Measurements from ENCODE around the gene VSIG10. TPM values are rescaled to one million over a fixed set of nuclear protein-coding genes. Genes with fewer than 3 reads are reported as not detected.
"Not testable (repeated sequence)": the region's sequence is repeated elsewhere in the genome, so short reads cannot be mapped to it uniquely, and the experiment has no call there.

Gene VSIG10
- total RNA-seq, 2 donors from 2014 or later = 3.1 to 4.5 TPM

DNA sequence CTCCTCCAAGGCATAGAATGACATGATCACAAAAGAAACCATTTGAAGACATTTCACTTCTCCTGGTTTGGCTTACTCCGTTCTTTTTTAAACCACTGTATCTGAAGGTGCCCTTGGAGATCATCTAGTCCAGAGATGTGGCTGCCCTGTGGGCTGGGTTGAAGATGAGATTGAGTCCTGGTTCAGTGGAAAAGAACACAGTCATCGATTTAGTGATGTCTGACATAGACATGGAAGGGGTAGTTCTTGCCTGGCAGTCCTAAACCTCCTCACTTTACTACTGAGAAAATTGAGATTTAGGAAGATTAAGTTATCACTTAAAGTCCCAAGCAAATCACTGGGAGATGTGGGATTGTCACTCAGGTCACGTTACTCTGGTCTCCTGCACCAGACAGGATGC, 2.8 kb downstream of the VSIG10 start:
- Mint-ChIP-seq H3K4me3 (no peak overlapping the region), H3K27ac (no peak overlapping the region), H3K9me3 (no peaks in the 10 kb centered on the region), H3K4me1 (ENCODE audit: low read depth) (peaks cover 11% of the 10 kb centered on the region), H3K27me3 (ENCODE audit: low read depth) (peaks cover 6% of the 10 kb centered on the region), H3K36me3 (ENCODE audit: insufficient read depth in 2 of 2) (no peaks in the 10 kb centered on the region)
- DNase-seq = no peak
- ATAC-seq (replicated peaks in 1 of 2) = no peak

DNA sequence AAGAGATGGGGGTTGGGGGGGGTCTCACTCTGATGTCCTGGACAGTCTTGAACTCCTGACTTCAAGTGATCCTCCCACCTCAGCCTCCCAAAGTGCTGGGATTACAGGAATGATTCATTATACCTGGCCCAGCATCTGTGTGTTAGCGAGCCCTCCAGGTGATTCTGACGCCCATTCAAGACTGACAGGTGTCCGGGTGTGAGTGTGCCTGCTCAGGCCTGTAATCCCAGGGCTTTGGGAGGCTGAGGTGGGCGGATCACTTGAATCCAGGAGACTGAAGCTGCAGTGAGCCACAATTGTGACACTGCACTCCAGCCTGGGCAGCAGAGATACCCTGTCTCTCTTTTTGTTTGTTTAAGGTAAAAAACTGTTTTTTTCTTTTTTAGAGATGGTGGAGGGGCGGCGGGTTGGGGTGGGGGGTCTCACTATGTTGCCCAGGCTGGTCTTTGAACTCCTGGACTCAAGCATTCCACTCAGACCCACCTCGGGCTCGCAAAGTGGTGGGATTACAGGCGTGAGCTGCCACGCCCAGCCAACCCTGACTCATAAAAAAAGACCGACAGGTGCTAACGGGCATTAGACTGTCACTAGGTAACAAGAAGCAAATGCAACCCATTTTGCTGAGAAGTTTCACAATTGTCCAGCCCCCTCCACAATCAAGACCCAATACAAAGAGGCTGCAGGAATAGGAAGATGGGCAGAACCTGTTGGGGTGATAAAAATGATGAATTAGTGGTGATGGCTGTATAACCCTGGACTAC, 4.7 kb downstream of the VSIG10 start:
- no peak for ATAC-seq (replicated peaks in 1 of 2)
- H3K4me1 Mint-ChIP-seq (ENCODE audit: low read depth) = peaks cover 6% of the 10 kb centered on the region

DNA sequence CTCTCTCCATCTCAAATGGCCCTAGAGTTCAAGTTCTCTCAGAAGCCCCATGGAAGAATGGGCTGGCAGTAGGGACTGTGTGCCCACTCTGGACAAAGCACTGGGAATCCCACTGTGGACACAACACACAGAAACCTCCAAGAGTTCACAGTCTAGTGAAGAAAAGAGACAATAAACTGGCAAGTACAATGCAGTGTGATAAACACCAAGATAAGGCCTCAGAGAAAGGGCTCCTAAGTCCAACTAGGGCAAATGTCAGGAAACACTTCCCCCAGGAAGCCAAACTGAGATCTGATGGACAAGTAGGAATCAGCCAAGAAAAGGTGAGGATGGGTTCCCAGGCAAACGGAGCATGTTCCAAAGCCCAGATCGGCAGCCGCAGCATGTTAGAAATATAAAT, 5.4 kb downstream of the VSIG10 start:
- no peaks in the 10 kb centered on the region for H3K27me3 Mint-ChIP-seq (ENCODE audit: low read depth)
- peaks cover 6% of the 10 kb centered on the region for H3K4me1 Mint-ChIP-seq (ENCODE audit: low read depth)
- no peaks in the 10 kb centered on the region for H3K9me3 Mint-ChIP-seq
- ATAC-seq (replicated peaks in 1 of 2) (no peak), DNase-seq (no peak)
- no peaks in the 10 kb centered on the region for H3K36me3 Mint-ChIP-seq (ENCODE audit: insufficient read depth in 2 of 2)
- no peak overlapping the region for H3K4me3 Mint-ChIP-seq
- H3K27ac Mint-ChIP-seq = no peak overlapping the region

More for the DNA sequence above, 4.7 kb downstream of the VSIG10 start:
- Mint-ChIP-seq H3K36me3 (ENCODE audit: insufficient read depth in 2 of 2) (no peaks in the 10 kb centered on the region), H3K9me3 (no peaks in the 10 kb centered on the region), H3K4me3 (no peak overlapping the region), H3K27ac (no peak overlapping the region), H3K27me3 (ENCODE audit: low read depth) (no peaks in the 10 kb centered on the region)
- DNase-seq = no peak

DNA sequence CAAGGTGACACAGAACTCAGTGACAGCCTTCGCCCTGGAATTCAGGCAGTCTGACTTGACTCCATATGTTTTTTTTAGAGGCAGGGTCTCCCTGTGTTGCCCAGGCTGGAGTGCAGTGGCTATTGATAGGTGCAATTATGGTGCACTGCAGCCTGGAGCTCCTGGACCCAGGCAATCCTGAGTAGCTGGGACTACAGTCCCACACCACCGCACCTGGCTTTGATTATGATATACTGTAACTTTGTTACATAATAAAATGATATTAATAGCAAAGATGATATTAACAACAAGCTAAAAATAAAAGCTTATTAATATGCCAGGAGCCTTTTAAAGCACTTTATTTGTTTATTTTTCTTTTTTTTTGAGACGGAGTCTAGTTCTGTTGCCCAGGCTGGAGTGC, 9.8 kb downstream of the VSIG10 start:
- H3K27ac Mint-ChIP-seq = no peak overlapping the region
- no peak for ATAC-seq (replicated peaks in 1 of 2)

DNA sequence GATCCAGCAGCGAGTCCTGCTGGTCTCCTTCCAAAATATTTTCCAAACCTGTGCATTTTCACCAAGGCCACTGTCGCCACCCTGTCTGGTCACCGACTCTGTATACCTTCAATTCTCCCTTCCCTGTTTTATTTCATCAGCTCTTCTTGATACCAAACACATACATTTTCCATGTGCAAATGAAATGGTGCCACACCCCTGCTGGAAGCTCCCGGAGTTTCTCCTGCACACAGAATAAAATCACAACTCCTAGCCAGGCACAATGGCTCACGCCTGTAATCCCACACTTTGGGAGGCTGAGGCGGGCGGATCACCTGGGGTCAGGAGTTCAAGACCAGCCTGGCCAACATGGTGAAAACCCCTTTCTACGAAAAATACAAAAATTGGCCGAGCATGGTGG, 14.0 kb downstream of the VSIG10 start:
- Mint-ChIP-seq H3K36me3 (ENCODE audit: insufficient read depth in 2 of 2) (no peaks in the 10 kb centered on the region), H3K27ac (no peak overlapping the region), H3K4me1 (ENCODE audit: low read depth) (no peaks in the 10 kb centered on the region), H3K9me3 (no peaks in the 10 kb centered on the region), H3K27me3 (ENCODE audit: low read depth) (no peaks in the 10 kb centered on the region), H3K4me3 (no peak overlapping the region)
- DNase-seq (no peak), ATAC-seq (replicated peaks in 1 of 2) (no peak)

More for the DNA sequence above, 9.8 kb downstream of the VSIG10 start:
- Mint-ChIP-seq H3K9me3 (no peaks in the 10 kb centered on the region), H3K4me3 (no peak overlapping the region), H3K36me3 (ENCODE audit: insufficient read depth in 2 of 2) (no peaks in the 10 kb centered on the region), H3K27me3 (ENCODE audit: low read depth) (no peaks in the 10 kb centered on the region), H3K4me1 (ENCODE audit: low read depth) (no peaks in the 10 kb centered on the region)
- no peak for DNase-seq

DNA sequence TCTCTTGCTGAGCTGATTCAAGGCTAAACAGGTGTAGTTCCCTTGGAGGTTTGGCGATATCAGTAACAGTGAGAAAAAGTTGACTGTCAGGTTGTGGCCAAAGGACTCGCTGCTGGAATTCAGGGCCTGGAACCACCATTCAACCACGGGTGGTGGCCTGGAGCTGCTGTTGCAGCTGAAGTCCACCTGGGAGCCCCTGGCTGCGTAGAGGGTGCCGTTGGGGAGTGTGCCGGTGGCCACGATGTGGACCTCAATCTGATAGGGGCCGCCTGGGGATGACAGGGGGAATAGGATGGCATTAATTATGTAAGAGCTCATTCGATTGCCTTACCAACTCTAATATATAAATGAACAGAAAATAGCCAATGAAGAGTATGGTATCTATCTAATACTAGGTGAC, 21.6 kb downstream of the VSIG10 start:
- Mint-ChIP-seq H3K9me3 (no peaks in the 10 kb centered on the region), H3K4me3 (no peak overlapping the region), H3K4me1 (ENCODE audit: low read depth) (no peaks in the 10 kb centered on the region), H3K27ac (no peak overlapping the region), H3K27me3 (ENCODE audit: low read depth) (no peaks in the 10 kb centered on the region), H3K36me3 (ENCODE audit: insufficient read depth in 2 of 2) (no peaks in the 10 kb centered on the region)
- no peak for ATAC-seq (replicated peaks in 1 of 2)
- no peak for DNase-seq

DNA sequence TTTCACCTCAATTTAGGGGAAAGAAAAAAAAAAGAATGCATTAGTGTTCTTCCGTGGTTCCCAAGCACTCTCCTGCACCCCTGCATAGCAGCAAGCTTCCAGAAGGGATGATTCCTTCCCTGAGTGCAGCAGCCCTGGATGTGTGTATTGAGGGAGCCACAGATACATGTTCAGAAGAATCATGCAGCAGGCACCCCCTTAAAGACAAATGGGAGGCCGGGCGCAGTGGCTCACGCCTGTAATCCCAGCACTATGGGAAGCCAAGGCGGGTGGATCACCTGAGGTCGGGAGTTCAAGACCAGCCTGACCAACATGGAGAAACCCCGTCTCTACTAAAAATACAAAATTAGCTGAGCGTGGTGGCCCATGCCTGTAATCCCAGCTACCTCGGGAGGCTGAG, 22.3 kb downstream of the VSIG10 start:
- H3K4me1 Mint-ChIP-seq (ENCODE audit: low read depth); H3K27ac Mint-ChIP-seq; H3K4me3 Mint-ChIP-seq; H3K27me3 Mint-ChIP-seq (ENCODE audit: low read depth); ATAC-seq (replicated peaks in 1 of 2); H3K9me3 Mint-ChIP-seq; DNase-seq; H3K36me3 Mint-ChIP-seq (ENCODE audit: insufficient read depth in 2 of 2): not testable (repeated sequence)

DNA sequence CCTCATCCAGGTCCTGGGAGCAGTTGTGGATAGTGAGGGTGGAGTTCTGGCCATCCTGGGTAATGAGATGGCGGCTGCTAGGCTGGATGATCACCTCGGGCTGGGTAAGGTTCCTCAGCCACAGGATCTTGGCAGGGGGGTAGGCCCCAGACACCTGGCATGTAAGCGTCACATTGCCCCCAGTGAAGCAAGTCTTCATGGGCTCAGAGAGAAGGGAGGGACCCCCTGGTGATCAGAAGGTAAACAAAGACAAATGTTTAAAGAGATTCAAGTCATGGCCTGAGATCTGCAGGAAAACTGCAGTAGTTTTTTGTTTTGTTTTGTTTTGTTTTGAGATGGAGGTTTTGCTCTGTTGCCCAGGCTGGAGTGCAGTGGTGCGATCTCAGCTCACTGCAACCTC, 30.0 kb downstream of the VSIG10 start:
- Mint-ChIP-seq H3K4me3 (no peak overlapping the region), H3K9me3 (no peaks in the 10 kb centered on the region), H3K36me3 (ENCODE audit: insufficient read depth in 2 of 2) (no peaks in the 10 kb centered on the region), H3K4me1 (ENCODE audit: low read depth) (no peaks in the 10 kb centered on the region), H3K27ac (no peak overlapping the region), H3K27me3 (ENCODE audit: low read depth) (no peaks in the 10 kb centered on the region)
- ATAC-seq (replicated peaks in 1 of 2) (no peak), DNase-seq (no peak)

DNA sequence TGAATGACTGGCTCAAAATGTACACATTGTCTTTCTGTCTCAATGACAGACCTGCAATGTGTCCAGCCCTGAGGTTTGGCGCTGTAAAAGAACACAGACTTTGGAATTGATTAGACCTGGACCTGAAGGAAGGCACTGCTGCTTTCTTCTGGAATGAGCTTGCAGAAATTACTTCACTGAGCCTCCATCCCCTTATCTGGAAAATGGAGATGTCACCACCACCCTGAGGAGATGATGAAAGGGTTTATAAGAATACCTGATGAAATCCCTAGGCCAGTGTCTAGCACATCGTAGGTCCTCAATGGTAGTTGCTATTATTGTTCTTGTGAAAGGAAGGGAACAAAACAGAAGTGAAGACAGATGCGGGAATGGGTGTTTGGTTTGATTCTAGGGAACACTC, 33.2 kb downstream of the VSIG10 start:
- peaks cover 20% of the 10 kb centered on the region for H3K27me3 Mint-ChIP-seq (ENCODE audit: low read depth)
- H3K4me3 Mint-ChIP-seq = no peak overlapping the region
- no peaks in the 10 kb centered on the region for H3K36me3 Mint-ChIP-seq (ENCODE audit: insufficient read depth in 2 of 2)
- no peak overlapping the region for H3K27ac Mint-ChIP-seq
- ATAC-seq (replicated peaks in 1 of 2) (no peak), DNase-seq (no peak)
- peaks cover 8% of the 10 kb centered on the region for H3K4me1 Mint-ChIP-seq (ENCODE audit: low read depth)
- H3K9me3 Mint-ChIP-seq = no peaks in the 10 kb centered on the region

DNA sequence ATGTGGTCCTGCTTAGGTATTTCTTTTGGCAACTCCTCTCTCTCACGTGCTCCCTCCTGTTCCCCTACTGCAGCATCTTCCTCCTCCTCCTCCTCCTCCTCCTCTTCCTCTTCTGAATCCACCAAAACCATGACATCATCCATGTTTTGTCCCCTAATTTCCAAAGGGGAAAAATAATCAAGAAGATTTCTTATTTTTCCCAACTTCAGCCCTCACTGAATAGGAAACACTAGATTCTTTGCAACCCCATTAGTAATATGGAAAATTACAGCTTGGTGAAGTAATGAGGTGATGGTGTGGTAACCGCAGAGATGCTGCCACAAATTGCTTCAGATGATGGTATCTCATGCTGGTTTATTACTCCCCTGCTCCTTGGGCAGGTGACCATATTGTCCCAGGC, 35.4 kb downstream of the VSIG10 start:
- Mint-ChIP-seq H3K9me3 (no peaks in the 10 kb centered on the region), H3K27me3 (ENCODE audit: low read depth) (peaks cover 23% of the 10 kb centered on the region), H3K36me3 (ENCODE audit: insufficient read depth in 2 of 2) (no peaks in the 10 kb centered on the region), H3K4me1 (ENCODE audit: low read depth) (peaks cover 29% of the 10 kb centered on the region), H3K27ac (peak overlapping the region; percentile 20), H3K4me3 (no peak overlapping the region)
- DNase-seq (no peak), ATAC-seq (replicated peaks in 1 of 2) (no peak)

DNA sequence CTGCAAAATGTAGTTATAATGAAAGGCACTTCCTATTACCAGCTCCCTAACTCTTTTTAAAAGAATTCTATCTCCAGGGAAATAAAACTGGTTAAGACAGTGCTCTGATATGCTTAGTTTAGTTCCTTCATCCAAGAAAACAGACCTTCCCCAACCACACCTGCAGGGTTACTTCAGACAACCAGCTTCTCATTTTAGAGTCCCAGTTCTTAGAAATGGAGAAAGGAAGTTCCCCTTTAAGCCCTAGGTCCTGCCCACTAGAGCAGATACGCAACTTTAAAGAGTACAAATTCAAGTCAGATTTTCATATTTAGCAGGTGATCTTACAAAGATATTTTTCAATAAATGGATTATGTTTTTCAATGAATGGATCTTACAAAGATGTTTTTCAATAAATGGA, 38.4 kb downstream of the VSIG10 start:
- ATAC-seq (replicated peaks in 1 of 2) = no peak
- no peak overlapping the region for H3K27ac Mint-ChIP-seq
- H3K27me3 Mint-ChIP-seq (ENCODE audit: low read depth) = peaks cover 23% of the 10 kb centered on the region
- H3K9me3 Mint-ChIP-seq = no peaks in the 10 kb centered on the region
- peaks cover 37% of the 10 kb centered on the region for H3K4me1 Mint-ChIP-seq (ENCODE audit: low read depth)
- no peak for DNase-seq
- H3K36me3 Mint-ChIP-seq (ENCODE audit: insufficient read depth in 2 of 2) = peaks cover 7 to 12% of the 10 kb centered on the region in 2 donors
- H3K4me3 Mint-ChIP-seq = peak overlapping the region; percentile 43 to 73

DNA sequence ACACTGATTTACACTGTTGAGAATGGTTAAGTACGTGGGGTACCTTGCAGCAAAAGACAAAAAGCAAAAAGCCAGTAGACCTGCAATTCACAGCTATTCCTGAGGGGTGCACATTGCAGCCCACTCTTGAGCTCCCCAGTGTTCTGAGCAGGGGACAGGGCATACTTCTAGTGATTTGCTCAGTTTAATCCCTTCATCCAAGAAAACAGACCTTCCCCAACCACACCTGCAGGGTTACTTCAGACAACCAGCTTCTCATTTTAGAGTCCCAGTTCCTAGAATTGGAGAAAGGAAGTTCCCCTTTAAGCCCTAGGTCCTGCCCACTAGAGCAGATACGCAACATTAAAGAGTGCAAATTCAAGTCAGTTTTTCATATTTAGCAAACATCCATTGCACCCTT, 39.2 kb downstream of the VSIG10 start:
- Mint-ChIP-seq H3K27me3 (ENCODE audit: low read depth) (peaks cover 23% of the 10 kb centered on the region), H3K27ac (peak overlapping the region; percentile 70), H3K4me1 (ENCODE audit: low read depth) (peaks cover 44% of the 10 kb centered on the region), H3K36me3 (ENCODE audit: insufficient read depth in 2 of 2) (peaks cover 8 to 12% of the 10 kb centered on the region in 2 donors), H3K9me3 (no peaks in the 10 kb centered on the region), H3K4me3 (peak overlapping the region; percentile 52 to 73)
- DNase-seq (peak in 1 of 2 donors; percentile 22), ATAC-seq (replicated peaks in 1 of 2) (peak; percentile 43 to 53)

DNA sequence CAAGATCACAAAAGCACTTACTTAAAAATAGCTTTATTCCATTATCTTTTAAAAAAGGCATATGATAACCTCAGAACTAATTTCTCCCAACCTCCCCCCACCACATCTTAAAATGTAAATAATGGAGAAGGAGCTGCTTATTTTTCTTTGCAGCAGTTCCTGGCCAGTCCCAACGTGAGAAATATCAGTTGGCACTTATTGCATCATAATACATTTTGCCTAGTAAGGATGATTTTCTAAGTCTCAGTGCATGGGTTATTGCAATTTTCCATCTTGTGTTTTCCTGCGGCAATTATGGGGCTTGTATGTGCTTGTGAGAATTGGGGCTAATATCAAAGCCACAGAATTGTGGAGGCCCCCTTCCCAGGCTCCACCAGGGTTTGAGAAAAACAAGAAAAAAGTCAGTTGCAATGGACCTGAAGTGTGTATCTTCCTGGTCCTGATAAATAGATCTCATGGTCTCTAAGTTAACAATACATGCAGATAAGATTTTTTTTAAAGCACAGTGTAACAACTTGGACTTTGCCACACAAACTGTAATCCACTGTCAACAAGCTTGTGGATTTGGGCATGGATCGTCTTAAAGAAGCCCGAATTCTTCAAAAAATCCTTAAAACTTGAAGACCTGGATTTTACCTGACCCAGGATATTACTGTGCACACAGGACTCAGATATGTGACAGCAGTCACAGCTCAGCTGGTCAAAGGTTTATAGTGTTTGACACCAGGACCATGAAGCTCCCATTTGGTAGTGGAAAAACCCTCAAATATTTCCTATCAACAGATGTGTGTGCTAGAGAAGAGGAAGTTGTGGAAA, 40.0 kb downstream of the VSIG10 start:
- H3K27me3 Mint-ChIP-seq (ENCODE audit: low read depth) = peaks cover 23% of the 10 kb centered on the region
- DNase-seq = no peak
- H3K27ac Mint-ChIP-seq = peak overlapping the region; percentile 70
- ATAC-seq (replicated peaks in 1 of 2) = no peak
- H3K9me3 Mint-ChIP-seq = no peaks in the 10 kb centered on the region
- peak overlapping the region; percentile 89 to 94 for H3K4me3 Mint-ChIP-seq
- peaks cover 8 to 12% of the 10 kb centered on the region in 2 donors for H3K36me3 Mint-ChIP-seq (ENCODE audit: insufficient read depth in 2 of 2)
- H3K4me1 Mint-ChIP-seq (ENCODE audit: low read depth) = peaks cover 52% of the 10 kb centered on the region
